DND-41 (cell line): ENCODE measurements around the gene NAPB.

Experiments used
- CTCF ChIP-seq: IDR thresholded peaks from 2 replicates; pipeline ENCODE4 v1.5.1; 2012; ENCODE audit warnings: borderline replicate concordance, low read length, moderate library complexity, mild to moderate bottlenecking; ENCODE audit not compliant: poor library complexity, severe bottlenecking; ENCODE audit errors: extremely low read depth
- EZH2 ChIP-seq: IDR thresholded peaks from 3 replicates; pipeline ENCODE4 v1.6.1; 2012; ENCODE audit warnings: borderline replicate concordance, low read depth, mild to moderate bottlenecking, moderate library complexity, low read length, inconsistent platforms; ENCODE audit not compliant: severe bottlenecking

- TF ChIP-seq CTCF (no peak), EZH2 (no peak)
Measured at GRCh38 chr20:23335521-23335920, 85.8 kb downstream of the NAPB start.
